Measurements from ENCODE around the gene DZIP1.

DZIP1 gene

DNA sequence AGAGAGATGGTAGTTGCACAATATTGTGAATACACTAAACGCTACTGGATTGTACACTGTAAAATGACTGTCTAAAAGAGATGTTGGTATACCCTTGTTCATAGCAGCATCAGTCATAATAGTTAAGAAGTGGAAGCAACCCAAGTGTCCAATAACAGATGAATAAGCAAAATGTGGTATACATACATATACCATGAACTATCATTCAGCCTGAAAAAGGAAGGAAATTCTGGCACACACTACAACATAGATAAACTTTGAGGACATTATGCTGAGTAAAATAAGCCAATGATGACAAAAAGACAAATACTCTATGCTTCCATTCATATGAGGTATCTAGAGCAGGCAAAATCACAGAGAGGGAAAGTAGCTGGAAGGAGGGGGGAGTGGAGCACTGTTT, 16.0 kb downstream of the DZIP1 start:
- Histone ChIP-seq H3K9ac (ENCODE audit: low read depth, low read length) (no peak overlapping the region), H3K9me3 (ENCODE audit: control insufficient read depth, insufficient read depth, low read length) (no peaks in the 10 kb centered on the region), H3K4me1 (ENCODE audit: insufficient read depth, low read length) (no peaks in the 10 kb centered on the region), H3K36me3 (ENCODE audit: insufficient read depth, low read length) (peaks cover 6% of the 10 kb centered on the region; the same call in 1 of the 2 replicates)

DNA sequence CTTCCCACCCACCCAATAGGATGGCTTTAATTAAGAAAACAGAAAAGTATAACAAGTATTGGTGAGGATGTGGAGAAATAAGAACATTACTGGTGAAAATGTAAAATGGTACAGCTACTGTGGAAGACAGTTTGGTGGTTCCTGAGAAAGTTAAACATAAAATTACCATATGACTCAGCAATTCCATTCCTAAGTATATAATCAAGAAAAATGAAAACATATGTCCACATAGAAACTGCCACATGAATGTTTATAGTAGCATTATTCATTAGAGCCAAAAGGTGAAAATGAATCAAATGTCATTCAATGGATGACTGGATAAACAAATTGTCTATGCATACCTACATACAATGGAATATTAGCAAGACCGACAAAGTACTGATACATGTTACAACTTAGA, 16.9 kb downstream of the DZIP1 start:
- H3K36me3 ChIP-seq (ENCODE audit: insufficient read depth, low read length): peaks cover 6% of the 10 kb centered on the region; the same call in 1 of the 2 replicates
- no peak overlapping the region for H3K9ac ChIP-seq (ENCODE audit: low read depth, low read length)
- no peaks in the 10 kb centered on the region for H3K4me1 ChIP-seq (ENCODE audit: insufficient read depth, low read length)
- H3K9me3 ChIP-seq (ENCODE audit: control insufficient read depth, insufficient read depth, low read length): no peaks in the 10 kb centered on the region

DNA sequence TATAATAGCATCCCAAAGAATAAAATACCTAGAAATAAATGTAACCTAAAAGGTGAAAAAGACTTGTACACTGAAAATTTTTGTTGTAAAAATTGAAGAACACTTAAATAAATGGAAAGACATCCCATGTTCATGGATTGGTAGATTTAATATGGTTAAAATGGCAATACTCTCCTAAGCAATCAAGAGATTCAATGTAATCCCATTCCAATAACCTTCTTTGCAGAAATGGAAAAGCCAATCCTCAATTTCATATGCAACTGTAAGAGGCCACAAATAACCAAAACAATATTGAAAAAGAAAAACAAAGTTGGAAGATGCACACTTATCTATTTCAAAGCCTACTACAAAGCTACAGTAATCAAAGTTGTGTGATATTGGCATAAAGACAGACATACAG, 17.7 kb downstream of the DZIP1 start:
- Histone ChIP-seq H3K9me3 (ENCODE audit: control insufficient read depth, insufficient read depth, low read length) (no peaks in the 10 kb centered on the region), H3K4me1 (ENCODE audit: insufficient read depth, low read length) (no peaks in the 10 kb centered on the region), H3K9ac (ENCODE audit: low read depth, low read length) (no peak overlapping the region), H3K36me3 (ENCODE audit: insufficient read depth, low read length) (peaks cover 9% of the 10 kb centered on the region; the same call in 1 of the 2 replicates)

DNA sequence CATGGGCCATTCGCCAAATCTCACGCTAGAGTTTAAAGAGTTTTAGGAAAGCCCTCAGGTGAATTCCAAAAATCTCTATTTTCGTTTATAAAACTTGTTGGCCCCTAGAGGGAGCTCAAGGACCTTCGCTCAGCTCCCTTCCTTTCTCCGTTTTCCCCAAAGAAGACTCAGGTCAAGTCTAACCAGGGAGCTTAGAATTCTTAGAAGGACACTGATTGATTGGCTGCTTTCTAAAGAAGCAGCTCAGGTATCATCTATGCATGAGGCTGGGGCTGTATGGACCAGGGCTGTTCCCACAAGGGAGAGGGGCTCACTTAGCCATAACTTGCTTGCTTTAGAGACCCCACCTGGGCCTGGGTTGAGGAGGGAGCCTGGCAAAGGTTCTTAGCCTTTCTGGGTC, 20.5 kb downstream of the DZIP1 start:
- no peak overlapping the region for H3K9ac ChIP-seq (ENCODE audit: low read depth, low read length)
- H3K36me3 ChIP-seq (ENCODE audit: insufficient read depth, low read length): peaks cover 8% of the 10 kb centered on the region
- H3K9me3 ChIP-seq (ENCODE audit: control insufficient read depth, insufficient read depth, low read length): no peaks in the 10 kb centered on the region
- H3K4me1 ChIP-seq (ENCODE audit: insufficient read depth, low read length): no peaks in the 10 kb centered on the region

DNA sequence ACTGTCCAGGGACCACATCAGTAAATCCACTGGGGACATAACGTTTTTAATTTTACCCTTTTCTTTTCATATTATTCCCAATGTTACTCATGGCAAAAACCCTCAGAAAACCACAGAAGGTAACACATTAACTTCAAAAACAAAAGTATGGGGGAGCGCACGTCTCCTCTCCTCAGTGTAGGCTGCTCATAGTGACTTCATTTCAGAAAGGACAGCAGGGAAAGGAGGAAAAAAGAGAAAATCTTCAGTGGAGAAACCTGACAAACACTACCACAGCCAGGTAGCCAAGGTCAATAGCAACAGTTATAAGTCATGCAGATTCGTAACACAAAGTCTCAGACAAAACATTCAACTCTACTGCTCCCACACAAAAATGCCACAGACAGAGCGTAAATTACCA, 21.4 kb downstream of the DZIP1 start:
- H3K4me1 ChIP-seq (ENCODE audit: insufficient read depth, low read length): no peaks in the 10 kb centered on the region
- no peak overlapping the region for H3K9ac ChIP-seq (ENCODE audit: low read depth, low read length)
- peaks cover 7% of the 10 kb centered on the region for H3K36me3 ChIP-seq (ENCODE audit: insufficient read depth, low read length)
- H3K9me3 ChIP-seq (ENCODE audit: control insufficient read depth, insufficient read depth, low read length): no peaks in the 10 kb centered on the region

DNA sequence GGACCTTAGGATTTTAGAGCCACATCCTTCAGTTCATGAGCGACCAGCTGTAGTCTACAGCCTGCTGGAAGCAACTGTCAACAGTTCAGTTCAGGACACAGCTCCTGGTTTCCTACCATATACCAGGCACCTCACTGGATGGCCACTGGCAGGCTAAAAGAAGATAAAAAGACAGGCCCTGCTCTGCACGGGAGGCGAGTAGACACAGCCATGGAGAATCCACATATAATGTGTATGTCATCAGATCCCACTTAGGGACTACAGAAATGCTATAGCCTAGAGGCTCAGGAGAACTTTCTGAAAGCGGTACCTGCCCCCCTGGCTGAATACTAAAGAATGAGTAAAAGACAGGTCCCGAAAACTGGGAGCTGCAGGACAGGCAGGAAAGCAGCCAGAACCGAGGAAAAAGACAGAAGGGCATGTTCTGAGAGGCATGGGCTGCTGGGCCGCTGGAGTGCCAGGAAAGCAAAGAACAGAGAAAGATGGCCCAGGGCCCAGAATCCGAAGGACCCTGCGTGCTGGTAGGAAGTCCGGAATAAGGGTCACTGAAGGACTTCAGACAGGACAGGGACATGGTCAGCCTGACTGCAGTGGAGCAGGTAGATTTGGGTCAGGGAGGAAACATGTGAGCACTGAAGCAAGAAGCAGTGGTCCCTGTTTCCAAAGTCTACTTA, 23.5 kb downstream of the DZIP1 start:
- Histone ChIP-seq H3K9me3 (ENCODE audit: control insufficient read depth, insufficient read depth, low read length) (no peaks in the 10 kb centered on the region), H3K36me3 (ENCODE audit: insufficient read depth, low read length) (peaks cover 9% of the 10 kb centered on the region), H3K9ac (ENCODE audit: low read depth, low read length) (no peak overlapping the region), H3K4me1 (ENCODE audit: insufficient read depth, low read length) (no peaks in the 10 kb centered on the region)

DNA sequence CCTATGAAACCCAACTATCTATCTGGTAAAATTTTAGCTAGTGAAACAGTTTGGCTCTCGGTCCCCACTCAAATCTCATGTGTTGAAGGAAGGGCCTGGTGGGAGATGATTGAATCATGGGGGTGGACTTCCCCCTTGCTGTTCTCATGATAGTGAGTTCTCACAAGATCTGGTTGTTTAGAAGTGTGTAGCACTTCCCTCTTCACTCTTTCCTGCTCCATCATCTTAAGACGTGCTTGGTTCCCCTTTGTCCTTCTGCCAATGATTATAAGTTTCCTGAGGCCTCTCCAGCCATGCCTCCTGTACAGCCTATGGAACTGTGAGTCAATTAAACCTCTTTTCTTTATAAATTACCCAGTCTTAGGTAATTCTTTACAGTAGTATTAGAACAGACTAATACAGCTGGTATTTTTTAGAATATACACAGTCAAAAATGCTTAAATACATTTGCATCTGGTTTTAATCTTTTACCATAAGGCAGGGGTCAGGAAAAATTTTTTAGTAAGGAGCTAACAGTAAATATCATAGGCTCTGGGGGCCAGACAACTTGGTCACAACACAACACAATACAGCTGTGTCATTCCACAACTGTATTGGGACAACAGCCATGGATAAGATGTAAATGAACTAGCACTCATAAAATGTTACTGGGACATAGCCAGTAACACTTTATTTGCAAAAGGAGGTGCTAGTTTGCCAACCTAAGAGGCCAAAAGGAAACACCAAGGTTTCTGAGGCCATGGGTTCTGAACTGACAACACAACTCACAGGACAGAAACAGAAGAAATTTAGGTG, 24.3 kb downstream of the DZIP1 start:
- Histone ChIP-seq H3K4me1 (ENCODE audit: insufficient read depth, low read length) (no peaks in the 10 kb centered on the region), H3K9ac (ENCODE audit: low read depth, low read length) (no peak overlapping the region), H3K36me3 (ENCODE audit: insufficient read depth, low read length) (peaks cover 10% of the 10 kb centered on the region), H3K9me3 (ENCODE audit: control insufficient read depth, insufficient read depth, low read length) (no peaks in the 10 kb centered on the region)

DNA sequence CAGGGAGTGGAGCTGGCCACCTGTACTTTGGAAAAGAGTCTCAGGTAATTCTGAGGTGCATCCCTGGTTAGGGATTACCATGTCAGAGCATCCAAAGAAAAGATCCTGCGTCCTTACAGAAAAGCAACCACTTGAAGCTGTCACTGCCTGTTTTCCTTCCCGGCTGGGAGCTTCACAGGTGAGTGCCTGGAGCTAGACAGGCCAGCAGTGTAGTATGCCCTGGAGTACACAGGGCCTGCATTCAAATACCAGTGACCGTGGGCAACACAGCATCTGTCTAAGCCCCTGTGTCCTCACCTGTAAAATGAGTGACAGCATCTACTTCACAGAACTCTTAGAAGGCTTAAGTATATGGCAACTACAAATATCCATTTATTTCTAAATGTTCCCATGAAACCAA, 29.0 kb downstream of the DZIP1 start:
- Histone ChIP-seq H3K9me3 (ENCODE audit: control insufficient read depth, insufficient read depth, low read length) (no peaks in the 10 kb centered on the region), H3K9ac (ENCODE audit: low read depth, low read length) (no peak overlapping the region), H3K4me1 (ENCODE audit: insufficient read depth, low read length) (no peaks in the 10 kb centered on the region), H3K36me3 (ENCODE audit: insufficient read depth, low read length) (peaks cover 7% of the 10 kb centered on the region)

DNA sequence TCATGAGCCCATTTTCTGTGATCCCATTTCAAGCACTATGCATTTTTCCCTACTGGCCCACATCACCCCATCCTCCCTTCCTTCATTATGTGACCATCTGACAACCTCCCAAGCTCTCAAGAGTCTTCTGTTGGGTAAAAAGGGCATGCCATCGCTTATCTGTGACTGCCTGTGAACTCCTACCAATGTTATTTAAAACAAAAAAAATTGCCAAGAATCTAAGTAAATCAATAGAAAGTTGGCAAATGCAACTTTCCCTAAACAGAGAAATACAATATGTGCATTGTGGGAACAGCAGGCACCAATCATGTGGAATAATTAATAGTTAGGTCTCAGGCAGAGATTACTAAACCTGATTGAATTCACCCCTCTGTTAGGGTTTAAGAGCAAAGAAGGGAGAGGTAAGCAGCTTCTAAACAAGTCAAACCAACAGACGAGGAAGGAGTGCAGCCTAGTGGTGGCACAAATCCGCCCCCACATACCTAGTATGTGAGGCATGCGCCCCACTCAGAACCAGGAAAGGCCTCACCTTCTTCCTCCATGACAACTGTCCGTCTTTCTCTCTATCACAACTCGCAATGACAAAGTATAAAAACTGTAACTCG, 29.8 kb downstream of the DZIP1 start:
- Histone ChIP-seq H3K9me3 (ENCODE audit: control insufficient read depth, insufficient read depth, low read length) (no peaks in the 10 kb centered on the region), H3K36me3 (ENCODE audit: insufficient read depth, low read length) (peaks cover 5% of the 10 kb centered on the region), H3K4me1 (ENCODE audit: insufficient read depth, low read length) (no peaks in the 10 kb centered on the region), H3K9ac (ENCODE audit: low read depth, low read length) (no peak overlapping the region)

DNA sequence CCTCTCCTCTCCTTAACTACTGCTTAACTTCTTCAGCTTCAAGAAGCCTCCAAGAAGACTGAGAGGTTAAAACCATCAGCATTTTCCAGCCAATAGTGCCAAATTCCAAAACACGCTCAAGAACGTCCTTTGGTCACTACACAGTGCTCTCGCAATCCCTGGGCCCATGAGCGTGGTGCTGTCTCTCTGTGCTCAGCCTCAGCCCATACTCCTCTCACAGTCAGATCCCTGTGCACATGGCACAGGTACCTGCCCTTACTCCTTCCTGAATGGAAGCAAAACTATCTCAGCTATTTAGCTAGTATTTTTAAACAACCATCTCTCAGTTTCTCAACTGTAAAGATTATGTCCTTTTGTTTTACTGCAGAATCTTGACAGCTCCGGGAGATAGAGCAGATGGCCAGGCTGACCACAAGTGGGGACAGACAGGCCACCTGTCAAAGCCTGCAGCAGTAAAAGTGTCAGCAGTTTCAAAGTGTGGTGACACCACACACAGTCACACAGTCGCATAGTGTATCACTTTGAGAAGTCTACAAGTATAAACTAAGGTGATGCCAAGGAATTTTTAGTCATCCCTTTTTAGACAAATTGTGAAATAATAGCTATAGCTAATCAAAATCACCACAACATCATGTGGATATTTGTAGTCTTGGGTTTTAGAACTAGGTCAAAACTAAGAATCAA, 35.7 kb downstream of the DZIP1 start:
- Histone ChIP-seq H3K9me3 (ENCODE audit: control insufficient read depth, insufficient read depth, low read length) (no peaks in the 10 kb centered on the region), H3K9ac (ENCODE audit: low read depth, low read length) (no peak overlapping the region), H3K36me3 (ENCODE audit: insufficient read depth, low read length) (peaks cover 3% of the 10 kb centered on the region; the same call in 1 of the 2 replicates), H3K4me1 (ENCODE audit: insufficient read depth, low read length) (no peaks in the 10 kb centered on the region)

DNA sequence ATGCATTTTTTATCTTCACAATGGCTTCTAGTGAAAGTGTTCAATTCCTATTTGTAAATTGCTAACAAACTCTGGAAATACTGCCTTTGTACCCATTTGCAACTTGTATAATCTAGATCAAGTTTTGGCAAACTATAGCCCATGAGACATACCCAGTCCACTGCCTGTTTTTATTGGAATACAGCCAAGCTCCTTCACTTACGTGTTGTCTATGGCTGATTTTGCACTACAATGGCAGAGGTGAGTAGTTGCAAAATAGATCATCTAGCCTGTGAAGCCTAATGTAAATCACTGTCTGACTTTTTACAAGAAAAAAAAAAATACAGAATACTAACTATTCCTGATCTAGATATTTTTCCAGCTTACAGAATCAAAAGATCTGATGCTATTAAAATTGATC, 37.1 kb downstream of the DZIP1 start:
- H3K4me1 ChIP-seq (ENCODE audit: insufficient read depth, low read length): no peaks in the 10 kb centered on the region
- H3K9ac ChIP-seq (ENCODE audit: low read depth, low read length): no peak overlapping the region
- peaks cover 3% of the 10 kb centered on the region for H3K36me3 ChIP-seq (ENCODE audit: insufficient read depth, low read length)
- H3K9me3 ChIP-seq (ENCODE audit: control insufficient read depth, insufficient read depth, low read length): no peaks in the 10 kb centered on the region

DNA sequence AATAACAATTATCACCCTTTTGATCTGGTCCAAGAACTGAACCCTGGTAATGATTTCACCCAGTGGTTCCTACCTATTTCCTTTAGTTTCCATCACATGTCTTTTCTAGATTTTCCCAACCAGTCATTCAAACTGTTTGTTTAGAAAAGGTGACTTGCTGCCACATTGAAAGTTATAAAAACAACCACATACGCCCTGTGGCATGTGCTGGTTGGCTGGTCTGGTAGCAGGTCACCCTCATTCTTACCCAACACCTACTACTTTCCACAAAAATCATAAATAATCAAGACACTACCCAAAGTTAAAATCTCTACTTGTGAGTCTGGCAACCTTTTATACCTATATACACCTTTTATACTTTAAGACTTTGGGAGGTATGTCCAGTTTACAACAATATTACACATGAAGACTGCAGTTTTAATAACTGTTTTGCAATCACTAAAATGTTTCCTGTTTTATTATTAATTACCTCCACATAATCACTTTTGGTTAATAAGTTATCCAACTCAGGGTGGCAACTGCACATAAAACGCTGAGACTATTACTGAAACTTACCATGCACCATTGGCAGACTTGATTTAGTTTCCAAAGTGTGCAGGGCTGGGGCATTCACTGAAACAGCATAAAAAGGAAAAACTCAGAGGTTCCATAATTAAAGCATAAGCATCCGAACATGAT, 38.9 kb downstream of the DZIP1 start:
- no peaks in the 10 kb centered on the region; the same call in none of the 2 replicates for H3K36me3 ChIP-seq (ENCODE audit: insufficient read depth, low read length)
- H3K9me3 ChIP-seq (ENCODE audit: control insufficient read depth, insufficient read depth, low read length): no peaks in the 10 kb centered on the region
- H3K9ac ChIP-seq (ENCODE audit: low read depth, low read length): no peak overlapping the region
- no peaks in the 10 kb centered on the region for H3K4me1 ChIP-seq (ENCODE audit: insufficient read depth, low read length)

DNA sequence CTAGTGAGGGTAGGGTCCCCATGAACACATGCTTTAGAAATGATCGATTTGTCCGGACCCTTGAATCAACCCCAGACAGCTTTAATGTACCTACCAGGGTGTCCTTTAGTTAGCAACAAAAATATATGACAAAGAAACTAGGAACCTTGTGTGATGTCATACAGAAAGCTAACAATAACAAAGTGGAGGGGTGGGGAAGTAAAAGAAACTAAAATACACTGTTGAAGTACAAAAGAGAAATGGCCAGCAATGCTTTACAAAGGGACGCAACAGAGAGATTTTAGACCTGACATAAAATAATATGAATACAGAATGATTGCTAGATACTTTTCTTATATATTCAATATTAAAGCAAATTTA, 40.0 kb downstream of the DZIP1 start:
- Histone ChIP-seq H3K9me3 (ENCODE audit: control insufficient read depth, insufficient read depth, low read length) (no peaks in the 10 kb centered on the region), H3K4me1 (ENCODE audit: insufficient read depth, low read length) (no peaks in the 10 kb centered on the region), H3K36me3 (ENCODE audit: insufficient read depth, low read length) (no peaks in the 10 kb centered on the region; the same call in none of the 2 replicates), H3K9ac (ENCODE audit: low read depth, low read length) (no peak overlapping the region)

Data from ES-I3 (cell line).